BE2C (cell line): ENCODE results near the gene L3MBTL2.

ENCODE experiments used
- DNase-seq: peaks from one replicate; pipeline ENCODE4 v3.0.0-alpha.2; 2020
- H3K27me3 ChIP-seq: fragments of 250-450 bp; sonication (Bioruptor Pico); 2 replicates; pipeline ENCODE4 v1.5.1; 2020; ENCODE audit warnings: mild to moderate bottlenecking
- H3K36me3 ChIP-seq: fragments of 250-450 bp; sonication (Bioruptor Pico); 2 replicates; pipeline ENCODE4 v1.5.1; 2020; ENCODE audit warnings: mild to moderate bottlenecking
- H3K4me1 ChIP-seq: fragments of 250-450 bp; sonication (Bioruptor Pico); 2 replicates; pipeline ENCODE4 v1.5.1; 2020
- H3K4me3 ChIP-seq: 2 replicates; pipeline ENCODE4 v1.5.1; 2011; ENCODE audit warnings: low read depth, low read length
- H3K9me3 ChIP-seq: fragments of 250-450 bp; sonication (Bioruptor Pico); 2 replicates; pipeline ENCODE4 v1.5.1; 2020
- TF ChIP-seq, protein P1 (sequence below): IDR thresholded peaks from 2 replicates; pipeline ENCODE4 v1.5.1; 2012; ENCODE audit warnings: mild to moderate bottlenecking, low read depth, low read length

The L3MBTL2 gene

DNA sequence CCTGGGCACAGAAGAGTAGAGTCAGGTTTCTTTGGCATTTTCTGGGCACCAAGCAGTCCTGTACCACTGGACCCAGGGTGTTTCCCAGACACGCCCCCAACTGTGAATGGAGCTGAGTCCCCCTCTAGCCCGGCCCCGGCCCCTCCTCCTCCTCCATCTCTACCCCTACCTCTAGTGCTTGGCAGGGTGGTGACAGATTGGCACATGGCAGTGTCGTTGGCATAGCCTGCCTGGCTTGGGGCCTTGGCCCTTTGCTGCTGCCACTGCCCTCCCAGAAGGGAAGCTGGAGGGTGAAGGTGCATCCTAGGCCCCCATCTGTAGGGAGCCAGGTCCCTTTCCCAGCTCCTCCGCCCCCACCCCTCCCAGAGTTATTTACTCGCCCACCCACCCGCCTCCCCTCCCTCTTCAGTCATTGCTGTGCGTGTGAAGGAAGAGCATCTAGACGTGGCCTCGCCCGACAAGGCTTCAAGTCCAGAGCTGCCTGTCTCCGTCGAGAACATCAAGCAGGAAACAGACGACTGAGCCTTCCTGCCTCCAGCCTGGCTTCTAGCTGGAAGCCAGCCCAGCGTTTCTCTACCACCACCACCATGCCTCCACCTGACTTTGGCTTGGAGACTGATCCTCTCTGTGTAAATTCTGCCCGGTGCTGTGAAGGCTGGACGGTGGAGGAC lies 24.8 kb downstream of the L3MBTL2 start:
- no peaks in the 10 kb centered on the region for H3K9me3 ChIP-seq
- H3K36me3 ChIP-seq, result peaks cover 27% of the 10 kb centered on the region
- TF ChIP-seq, protein P1, sequence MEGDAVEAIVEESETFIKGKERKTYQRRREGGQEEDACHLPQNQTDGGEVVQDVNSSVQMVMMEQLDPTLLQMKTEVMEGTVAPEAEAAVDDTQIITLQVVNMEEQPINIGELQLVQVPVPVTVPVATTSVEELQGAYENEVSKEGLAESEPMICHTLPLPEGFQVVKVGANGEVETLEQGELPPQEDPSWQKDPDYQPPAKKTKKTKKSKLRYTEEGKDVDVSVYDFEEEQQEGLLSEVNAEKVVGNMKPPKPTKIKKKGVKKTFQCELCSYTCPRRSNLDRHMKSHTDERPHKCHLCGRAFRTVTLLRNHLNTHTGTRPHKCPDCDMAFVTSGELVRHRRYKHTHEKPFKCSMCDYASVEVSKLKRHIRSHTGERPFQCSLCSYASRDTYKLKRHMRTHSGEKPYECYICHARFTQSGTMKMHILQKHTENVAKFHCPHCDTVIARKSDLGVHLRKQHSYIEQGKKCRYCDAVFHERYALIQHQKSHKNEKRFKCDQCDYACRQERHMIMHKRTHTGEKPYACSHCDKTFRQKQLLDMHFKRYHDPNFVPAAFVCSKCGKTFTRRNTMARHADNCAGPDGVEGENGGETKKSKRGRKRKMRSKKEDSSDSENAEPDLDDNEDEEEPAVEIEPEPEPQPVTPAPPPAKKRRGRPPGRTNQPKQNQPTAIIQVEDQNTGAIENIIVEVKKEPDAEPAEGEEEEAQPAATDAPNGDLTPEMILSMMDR, result no peak
- H3K4me1 ChIP-seq, result no peaks in the 10 kb centered on the region
- DNase-seq, result no peak
- no peak overlapping the region for H3K4me3 ChIP-seq
- no peaks in the 10 kb centered on the region for H3K27me3 ChIP-seq

- no peak overlapping the region for H3K4me3 ChIP-seq
- no peaks in the 10 kb centered on the region for H3K27me3 ChIP-seq
- H3K36me3 ChIP-seq, result peaks cover 21% of the 10 kb centered on the region
- no peaks in the 10 kb centered on the region for H3K9me3 ChIP-seq
- H3K4me1 ChIP-seq, result no peaks in the 10 kb centered on the region
- TF ChIP-seq, protein P1, result no peak
- DNase-seq, result no peak
These were observed 25.3 kb downstream of the L3MBTL2 start for GRCh38 chr22:41230401-41230785.

GRCh38 chr22:41231369-41231768 lies 26.3 kb downstream of the L3MBTL2 start:
- Histone ChIP-seq H3K36me3 (peaks cover 12% of the 10 kb centered on the region), H3K27me3 (no peaks in the 10 kb centered on the region), H3K9me3 (no peaks in the 10 kb centered on the region), H3K4me3 (no peak overlapping the region), H3K4me1 (no peaks in the 10 kb centered on the region)
- TF ChIP-seq, protein P1, result no peak
- no peak for DNase-seq

GRCh38 chr22:41234815-41235695 lies 29.9 kb downstream of the L3MBTL2 start:
- TF ChIP-seq, protein P1, result no peak
- no peak for DNase-seq
- no peak overlapping the region for H3K4me3 ChIP-seq

GRCh38 chr22:41237036-41237706 lies 32.1 kb downstream of the L3MBTL2 start:
- peaks cover 3% of the 10 kb centered on the region; the same call in 1 of the 2 replicates for H3K4me1 ChIP-seq
- H3K27me3 ChIP-seq, result no peaks in the 10 kb centered on the region
- H3K36me3 ChIP-seq, result no peaks in the 10 kb centered on the region
- TF ChIP-seq, protein P1, result no peak
- DNase-seq, result no peak
- H3K9me3 ChIP-seq, result no peaks in the 10 kb centered on the region
- H3K4me3 ChIP-seq, result no peak overlapping the region

More at GRCh38 chr22:41234815-41235695, 29.9 kb downstream of the L3MBTL2 start:
- Histone ChIP-seq H3K36me3 (no peaks in the 10 kb centered on the region; the same call in 1 of the 2 replicates), H3K27me3 (no peaks in the 10 kb centered on the region), H3K4me1 (no peaks in the 10 kb centered on the region), H3K9me3 (no peaks in the 10 kb centered on the region)
